Measurements from ENCODE around the gene RNF141. TPM values are rescaled to one million over a fixed set of nuclear protein-coding genes. Genes with fewer than 3 reads are reported as not detected.

RNF141 gene
- total RNA-seq, 1 donor from 2014 or later = 30.0 TPM

- Mint-ChIP-seq H3K27ac (ENCODE audit: unreplicated experiment) (no peak overlapping the region), H3K4me3 (ENCODE audit: unreplicated experiment) (no peak overlapping the region), H3K36me3 (ENCODE audit: unreplicated experiment) (peaks cover 9% of the 10 kb centered on the region), H3K4me1 (ENCODE audit: unreplicated experiment) (peaks cover under 1% of the 10 kb centered on the region), H3K27me3 (ENCODE audit: unreplicated experiment) (no peaks in the 10 kb centered on the region), H3K9me3 (ENCODE audit: unreplicated experiment) (peaks cover 4% of the 10 kb centered on the region)
- peak; percentile 70 for DNase-seq (ENCODE audit: extremely low spot score, unreplicated experiment)
- no peak for TF ChIP-seq CTCF (IDR thresholded peaks at IDR 0.05)
Measured at GRCh38 chr11:10498022-10498400, 43.0 kb downstream of the RNF141 start.

- DNase-seq (ENCODE audit: extremely low spot score, unreplicated experiment) = peak; percentile 79
Measured at GRCh38 chr11:10497371-10498021, 43.5 kb downstream of the RNF141 start.

GRCh38 chr11:10496296-10496936, 44.6 kb downstream of the RNF141 start:
- Mint-ChIP-seq H3K4me3 (ENCODE audit: unreplicated experiment) (no peak overlapping the region), H3K9me3 (ENCODE audit: unreplicated experiment) (peaks cover 4% of the 10 kb centered on the region), H3K4me1 (ENCODE audit: unreplicated experiment) (peaks cover 3% of the 10 kb centered on the region), H3K27me3 (ENCODE audit: unreplicated experiment) (no peaks in the 10 kb centered on the region), H3K36me3 (ENCODE audit: unreplicated experiment) (peaks cover 8% of the 10 kb centered on the region), H3K27ac (ENCODE audit: unreplicated experiment) (no peak overlapping the region)
- DNase-seq (ENCODE audit: extremely low spot score, unreplicated experiment) = no peak
- TF ChIP-seq CTCF (IDR thresholded peaks at IDR 0.05) = no peak

More at GRCh38 chr11:10497371-10498021, 43.5 kb downstream of the RNF141 start:
- H3K27ac Mint-ChIP-seq (ENCODE audit: unreplicated experiment) = no peak overlapping the region
- H3K4me3 Mint-ChIP-seq (ENCODE audit: unreplicated experiment) = no peak overlapping the region
- no peaks in the 10 kb centered on the region for H3K27me3 Mint-ChIP-seq (ENCODE audit: unreplicated experiment)
- H3K36me3 Mint-ChIP-seq (ENCODE audit: unreplicated experiment) = peaks cover 8% of the 10 kb centered on the region
- peaks cover 4% of the 10 kb centered on the region for H3K9me3 Mint-ChIP-seq (ENCODE audit: unreplicated experiment)
- no peaks in the 10 kb centered on the region for H3K4me1 Mint-ChIP-seq (ENCODE audit: unreplicated experiment)
- TF ChIP-seq CTCF (IDR thresholded peaks at IDR 0.05) = no peak

GRCh38 chr11:10495464-10495786, 45.6 kb downstream of the RNF141 start:
- H3K36me3 Mint-ChIP-seq (ENCODE audit: unreplicated experiment) = peaks cover 8% of the 10 kb centered on the region
- no peak for TF ChIP-seq CTCF (IDR thresholded peaks at IDR 0.05)
- H3K9me3 Mint-ChIP-seq (ENCODE audit: unreplicated experiment) = peaks cover 4% of the 10 kb centered on the region
- H3K27me3 Mint-ChIP-seq (ENCODE audit: unreplicated experiment) = no peaks in the 10 kb centered on the region
- DNase-seq (ENCODE audit: extremely low spot score, unreplicated experiment) = no peak
- no peak overlapping the region for H3K4me3 Mint-ChIP-seq (ENCODE audit: unreplicated experiment)
- H3K27ac Mint-ChIP-seq (ENCODE audit: unreplicated experiment) = no peak overlapping the region
- H3K4me1 Mint-ChIP-seq (ENCODE audit: unreplicated experiment) = peaks cover 13% of the 10 kb centered on the region

GRCh38 chr11:10494636-10495463, 46.1 kb downstream of the RNF141 start:
- Mint-ChIP-seq H3K27me3 (ENCODE audit: unreplicated experiment) (no peaks in the 10 kb centered on the region), H3K4me1 (ENCODE audit: unreplicated experiment) (peaks cover 19% of the 10 kb centered on the region), H3K4me3 (ENCODE audit: unreplicated experiment) (no peak overlapping the region), H3K27ac (ENCODE audit: unreplicated experiment) (no peak overlapping the region), H3K9me3 (ENCODE audit: unreplicated experiment) (peaks cover 4% of the 10 kb centered on the region), H3K36me3 (ENCODE audit: unreplicated experiment) (peaks cover 8% of the 10 kb centered on the region)
- TF ChIP-seq CTCF (IDR thresholded peaks at IDR 0.05) = no peak
- DNase-seq (ENCODE audit: extremely low spot score, unreplicated experiment) = peak; percentile 73
